H1 (cell line): ENCODE results near the gene ADGRD2. TPM values are rescaled to one million over a fixed set of nuclear protein-coding genes. Genes with fewer than 3 reads are reported as not detected.

Source experiments
- CTCF ChIA-PET: fragments of 300-600 bp; sonication (Branson Sonifier 250); formaldehyde crosslinking; loops from one replicate; lab custom pipeline; 2021; ENCODE audit not compliant: partially characterized antibody; lab: Charles Lee
- POLR2A ChIA-PET: fragments of 300-600 bp; sonication (Branson Sonifier 250); formaldehyde crosslinking; loops from one replicate; lab custom pipeline; 2021; ENCODE audit warnings: inconsistent platforms; ENCODE audit not compliant: partially characterized antibody; lab: Charles Lee
- DNase-seq, 2 experiments: peaks; one replicate each; pipeline versions ENCODE4 v3.0.0 to v3.0.0-alpha.2; 2010 to 2022; ENCODE audit warnings: low spot score in 2 of 2, low read depth in 1 of 2, mixed read lengths in 1 of 2
- FAIRE-seq: peaks from 2 replicates; lab custom pipeline; 2011; peaks lifted over from hg19 to GRCh38; lab: Jason Lieb, UNC
- H2AFZ ChIP-seq: 2 replicates; pipeline ENCODE4 v1.8.1; 2012; ENCODE audit warnings: low read length, inconsistent platforms
- H2AK5ac ChIP-seq: 2 replicates; pipeline ENCODE4 v1.6.1; 2013; ENCODE audit warnings: low read depth, low read length
- H2BK120ac ChIP-seq: replicated peaks from 2 replicates; pipeline ENCODE3; 2013; ENCODE audit warnings: low read depth, low read length, inconsistent platforms
- H2BK12ac ChIP-seq: 2 replicates; pipeline ENCODE4 v1.6.1; 2013; ENCODE audit warnings: low read depth, low read length
- H2BK15ac ChIP-seq: 2 replicates; pipeline ENCODE4 v1.6.1; 2013; ENCODE audit warnings: low read length
- H2BK20ac ChIP-seq: 2 replicates; pipeline ENCODE4 v1.6.1; 2013; ENCODE audit warnings: low read length
- H2BK5ac ChIP-seq: 2 replicates; pipeline ENCODE4 v1.6.1; 2013; ENCODE audit warnings: low read depth, low read length
- H3K14ac ChIP-seq: 2 replicates; pipeline ENCODE4 v1.6.1; 2013; ENCODE audit warnings: inconsistent platforms; ENCODE audit not compliant: insufficient read length
- H3K18ac ChIP-seq: 2 replicates; pipeline ENCODE4 v1.6.1; 2013; ENCODE audit warnings: low read length; ENCODE audit errors: extremely low read depth
- H3K23ac ChIP-seq: 2 replicates; pipeline ENCODE4 v1.6.1; 2013; ENCODE audit warnings: inconsistent platforms; ENCODE audit not compliant: insufficient read length
- H3K23me2 ChIP-seq: 2 replicates; pipeline ENCODE4 v1.6.1; 2013; ENCODE audit warnings: low read depth, low read length
- H3K27ac ChIP-seq: 2 replicates; pipeline ENCODE4 v1.6.1; 2011; ENCODE audit warnings: low read depth, low read length, inconsistent platforms
- H3K27me3 ChIP-seq, 4 experiments: replicated peaks in 1 of 4; 1 replicate in 1 of 4; 2 replicates in 3 of 4; pipeline versions ENCODE4 v1.6.1 to v1.8.1; 2011 to 2013; ENCODE audit warnings: low read length in 3 of 4, mild to moderate bottlenecking in 3 of 4, inconsistent platforms in 2 of 4, mixed read lengths in 2 of 4, moderate library complexity in 1 of 4; ENCODE audit not compliant: control insufficient read depth in 3 of 4, insufficient read depth in 3 of 4; ENCODE audit errors: extremely low read depth in 1 of 4
- H3K36me3 ChIP-seq, 4 experiments: 2 replicates each; pipeline versions ENCODE4 v1.6.1 to v1.8.1; 2011 to 2013; ENCODE audit warnings: mild to moderate bottlenecking in 4 of 4, low read length in 3 of 4, moderate library complexity in 2 of 4, control low read depth in 1 of 4, inconsistent platforms in 1 of 4; ENCODE audit not compliant: insufficient read depth in 4 of 4, control insufficient read depth in 2 of 4
- H3K4ac ChIP-seq: replicated peaks from 2 replicates; pipeline ENCODE3; 2013; ENCODE audit warnings: low read length, low read depth, mixed read lengths, inconsistent platforms; ENCODE audit not compliant: insufficient read length
- H3K4me1 ChIP-seq, 4 experiments: replicated peaks in 1 of 4; 1 replicate in 1 of 4; 2 replicates in 3 of 4; pipeline versions ENCODE4 v1.6.1 to v1.8.1; 2011 to 2013; ENCODE audit warnings: low read length in 3 of 4, inconsistent platforms in 2 of 4, mixed read lengths in 1 of 4; ENCODE audit not compliant: insufficient read depth in 4 of 4, control insufficient read depth in 3 of 4
- H3K4me2 ChIP-seq, 2 experiments: 2 replicates each; pipeline versions ENCODE4 v1.6.1 to v1.8.1; 2011 to 2013; ENCODE audit warnings: low read depth in 2 of 2, low read length in 2 of 2, control low read depth in 1 of 2, inconsistent platforms in 1 of 2, mild to moderate bottlenecking in 1 of 2; ENCODE audit not compliant: insufficient read depth in 1 of 2
- H3K4me3 ChIP-seq, 4 experiments: fragments of 200-600, 300-600 bp in 1 of 4; sonication (generic), shearing (Covaris generic), sonication (Bioruptor Twin) in 1 of 4; 2 replicates each; pipeline versions ENCODE4 v1.5.1 to v1.8.1; 2011 to 2016; ENCODE audit warnings: low read length in 4 of 4, low read depth in 3 of 4, control low read depth in 2 of 4, inconsistent platforms in 2 of 4, mild to moderate bottlenecking in 2 of 4, mixed read lengths in 1 of 4, moderate library complexity in 1 of 4; ENCODE audit not compliant: insufficient read depth in 2 of 4; ENCODE audit errors: extremely low read depth in 1 of 4
- H3K56ac ChIP-seq: replicated peaks from 2 replicates; pipeline ENCODE3; 2013; ENCODE audit warnings: low read depth, mild to moderate bottlenecking, mixed read lengths, low read length, inconsistent platforms; ENCODE audit not compliant: insufficient read length
- H3K79me1 ChIP-seq: 2 replicates; pipeline ENCODE4 v1.6.1; 2013; ENCODE audit warnings: low read depth, low read length, control low read depth
- H3K79me2 ChIP-seq, 2 experiments: 2 replicates each; pipeline versions ENCODE4 v1.6.1 to v1.8.1; 2012 to 2013; ENCODE audit warnings: low read length in 2 of 2, mild to moderate bottlenecking in 2 of 2, inconsistent platforms in 1 of 2; ENCODE audit not compliant: insufficient read depth in 2 of 2, control insufficient read depth in 1 of 2
- H3K9ac ChIP-seq, 4 experiments: replicated peaks in 1 of 4; 1 replicate in 1 of 4; 2 replicates in 3 of 4; pipeline versions ENCODE4 v1.6.1 to v1.8.1; 2011 to 2013; ENCODE audit warnings: low read depth in 3 of 4, low read length in 3 of 4, control low read depth in 2 of 4, mild to moderate bottlenecking in 2 of 4, moderate library complexity in 2 of 4, inconsistent platforms in 1 of 4; ENCODE audit errors: extremely low read depth in 1 of 4
- H3K9me3 ChIP-seq, 2 experiments: 2 replicates each; pipeline versions ENCODE4 v1.6.1 to v1.8.1; 2012 to 2013; ENCODE audit warnings: mild to moderate bottlenecking in 2 of 2, moderate library complexity in 2 of 2, control low read depth in 1 of 2, inconsistent platforms in 1 of 2, low read depth in 1 of 2, low read length in 1 of 2, mixed read lengths in 1 of 2; ENCODE audit not compliant: insufficient read depth in 2 of 2
- H4K20me1 ChIP-seq, 2 experiments: replicated peaks in 1 of 2; 2 replicates each; pipeline versions ENCODE3 to v1.8.1; 2011 to 2013; ENCODE audit warnings: inconsistent platforms in 2 of 2, low read length in 2 of 2, mild to moderate bottlenecking in 1 of 2; ENCODE audit not compliant: insufficient read depth in 2 of 2, control insufficient read depth in 1 of 2
- H4K5ac ChIP-seq: 2 replicates; pipeline ENCODE4 v1.6.1; 2013; ENCODE audit warnings: low read length, low read depth, mixed read lengths, inconsistent platforms; ENCODE audit not compliant: insufficient read length
- H4K8ac ChIP-seq: 2 replicates; pipeline ENCODE4 v1.8.0; 2013; ENCODE audit warnings: mild to moderate bottlenecking, moderate library complexity, low read length, inconsistent platforms; ENCODE audit not compliant: insufficient read depth; ENCODE audit errors: extremely low read depth
- H4K91ac ChIP-seq: replicated peaks from 2 replicates; pipeline ENCODE3; 2013; ENCODE audit warnings: low read length, mixed read lengths, inconsistent platforms; ENCODE audit not compliant: insufficient read length
- MAFK ChIP-seq: IDR thresholded peaks from 2 replicates; pipeline ENCODE4 v1.6.1; 2012; ENCODE audit warnings: low read depth, mild to moderate bottlenecking, improper control_type of control experiment, low read length
- SRF ChIP-seq: IDR thresholded peaks from 2 replicates; pipeline ENCODE4 v1.6.1; 2011; ENCODE audit warnings: mild to moderate bottlenecking, low read depth, low read length, moderate library complexity
- ZNF274 ChIP-seq: IDR thresholded peaks from 2 replicates; pipeline ENCODE4 v1.7.0; 2012; ENCODE audit warnings: low read length, borderline replicate concordance; ENCODE audit errors: extremely low read depth
- WGBS, 2 experiments: shearing (Covaris generic) in 1 of 2; methylation state at CpG; one replicate each; pipeline versions ENCODE4 v1.1.6 to v1.1.7; 2013 to 2015; ENCODE audit warnings: low lambda C conversion rate in 2 of 2, mixed read lengths in 2 of 2, inconsistent platforms in 1 of 2, low coverage in 1 of 2, missing lambda C conversion rate in 1 of 2; ENCODE audit not compliant: insufficient replicate concordance in 2 of 2, insufficient coverage in 1 of 2, insufficient read length in 1 of 2; ENCODE audit errors: extremely low coverage in 1 of 2, missing lambda C conversion rate in 1 of 2; 5-methylcytosine and 5-hydroxymethylcytosine counted together
- polyA plus RNA-seq, 7 experiments: library from polyadenylated mRNA; depleted of rRNA in 3 of 7; stranded (reverse) in 5 of 7; unstranded in 2 of 7; fragments of >200 nt in 5 of 7; fragments of 200-250 nt in 2 of 7; gene quantifications; 1 replicate in 5 of 7; 2 replicates in 1 of 7; 4 replicates in 1 of 7; pipeline versions ENCODE4 v1.2.1 to v1.2.3, GENCODE V29; 2011 to 2013; ENCODE audit warnings: missing spikeins in 2 of 7, mixed read lengths in 2 of 7
- total RNA-seq: library from RNA; stranded (reverse); fragmentation: NEBNext Ultra II Directional; extraction: Animal tissue kit (Norgen Biotek cat#: 25700); gene quantifications from 2 replicates; pipeline ENCODE4 v1.2.1, GENCODE V29; 2021

ADGRD2 gene
- total and polyA plus RNA-seq, 2 of the 8 experiments (the other 6 are each of a cell fraction or from before 2014, with no cell fraction given), result 0.41 to 1.4 TPM

- Histone ChIP-seq H3K18ac (no peak overlapping the region), H3K4me3 (no peak overlapping the region), H3K23ac (no peak overlapping the region), H4K20me1 (no peaks in the 10 kb centered on the region), H3K79me1 (no peaks in the 10 kb centered on the region), H4K5ac (no peak overlapping the region), H3K27me3 (no peaks in the 10 kb centered on the region; a peak in 1 of 7 replicates), H2AFZ (no peak overlapping the region), H2AK5ac (no peak overlapping the region), H2BK5ac (no peak overlapping the region), H2BK12ac (no peak overlapping the region), H4K91ac (no peak overlapping the region), H3K23me2 (no peaks in the 10 kb centered on the region), H3K14ac (no peak overlapping the region), H3K27ac (no peak overlapping the region), H3K79me2 (no peaks in the 10 kb centered on the region), H3K9me3 (no peaks in the 10 kb centered on the region), H3K4me2 (no peak overlapping the region), H3K9ac (no peak overlapping the region; a peak in 1 of 7 replicates), H3K4ac (no peak overlapping the region), H2BK15ac (no peak overlapping the region), H3K4me1 (no peaks in the 10 kb centered on the region), H2BK20ac (no peak overlapping the region), H4K8ac (no peak overlapping the region), H3K36me3 (no peaks in the 10 kb centered on the region), H2BK120ac (no peak overlapping the region), H3K56ac (no peak overlapping the region)
- ChIA-PET CTCF (interaction anchor here (0.6 to 5.4 kb wide), 6 partner anchors 9 to 272 kb away, joined by 3 to 49 read pairs (median 3); no protein-coding TSS in a partner anchor), POLR2A (interaction anchor here (0.7 kb wide), 1 partner anchor 13 kb away, joined by 3 read pairs; no protein-coding TSS in a partner anchor)
- FAIRE-seq (no peak), DNase-seq (no peak)
- WGBS, 2 experiments, result 89% methylated on average over 28 of the region's 28 CpGs; no CpG with 5 or more reads in 1 of the 2 experiments
- TF ChIP-seq ZNF274 (no peak), SRF (no peak), MAFK (no peak)
Measured at GRCh38 chr9:124428751-124429529, 21.3 kb upstream of the ADGRD2 start.
